Renal pelvis (tissue), 4 donors: ENCODE data around the gene TBC1D14. TPM values are rescaled to one million over a fixed set of nuclear protein-coding genes. Genes with fewer than 3 reads are reported as not detected.
"Not testable (repeated sequence)": the region's sequence is repeated elsewhere in the genome, so short reads cannot be mapped to it uniquely, and the experiment has no call there.

Experiments
- DNase-seq: peaks from one replicate; pipeline ENCODE4 v3.0.0-alpha.2; 2013
- polyA plus RNA-seq, 3 donors: library from polyadenylated mRNA; unstranded; fragments of 120-200 nt; gene quantifications; one replicate each; pipeline ENCODE4 v1.2.1, GENCODE V29; 2013; ENCODE audit not compliant: insufficient read length in 3 of 3

The TBC1D14 gene
- polyA plus RNA-seq, 3 donors = 61.3 to 68.0 (median 67.4) TPM

GRCh38 chr4:6887591-6888371, 21.8 kb upstream of the TBC1D14 start:
- no peak for DNase-seq

GRCh38 chr4:6888506-6889071, 21.0 kb upstream of the TBC1D14 start:
- DNase-seq = no peak

DNA sequence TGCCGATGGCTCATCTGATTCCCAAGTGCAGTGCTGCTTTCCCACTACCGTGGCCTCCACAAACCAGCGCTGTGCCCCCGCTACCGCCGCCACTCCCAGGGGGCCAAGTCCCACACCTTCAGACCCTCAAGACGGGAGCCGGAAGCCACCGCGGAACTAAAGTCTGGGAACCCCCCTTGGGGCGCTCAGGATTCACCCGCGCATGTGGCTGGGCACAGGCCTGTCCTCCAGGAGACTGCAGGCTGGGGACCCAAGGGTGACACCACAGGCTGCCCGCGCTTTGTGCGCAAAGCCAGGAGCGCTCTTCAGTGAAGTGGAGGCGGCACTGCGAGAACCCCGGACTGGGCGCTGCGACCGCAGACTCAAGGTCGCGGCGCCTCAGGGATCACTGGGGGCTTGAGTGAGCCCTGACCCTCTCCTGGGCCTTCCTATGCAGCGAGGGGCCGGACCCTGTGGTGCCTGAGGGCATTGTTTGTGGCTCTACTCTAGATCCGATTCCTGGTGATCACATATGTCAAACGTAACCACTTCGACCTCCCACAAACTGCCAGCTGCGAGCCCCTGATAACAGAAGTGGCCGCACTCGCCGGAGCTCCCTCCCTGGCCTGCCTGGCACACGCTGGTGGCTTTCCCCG, 20.4 kb upstream of the TBC1D14 start:
- no peak for DNase-seq

GRCh38 chr4:6889736-6890324, 19.8 kb upstream of the TBC1D14 start:
- DNase-seq = no peak

GRCh38 chr4:6890358-6890757, 19.3 kb upstream of the TBC1D14 start:
- no peak for DNase-seq

GRCh38 chr4:6890971-6891370, 18.7 kb upstream of the TBC1D14 start:
- not testable (repeated sequence) for DNase-seq

- DNase-seq = no peak
These were observed 18.0 kb upstream of the TBC1D14 start for GRCh38 chr4:6891436-6892170.

DNA sequence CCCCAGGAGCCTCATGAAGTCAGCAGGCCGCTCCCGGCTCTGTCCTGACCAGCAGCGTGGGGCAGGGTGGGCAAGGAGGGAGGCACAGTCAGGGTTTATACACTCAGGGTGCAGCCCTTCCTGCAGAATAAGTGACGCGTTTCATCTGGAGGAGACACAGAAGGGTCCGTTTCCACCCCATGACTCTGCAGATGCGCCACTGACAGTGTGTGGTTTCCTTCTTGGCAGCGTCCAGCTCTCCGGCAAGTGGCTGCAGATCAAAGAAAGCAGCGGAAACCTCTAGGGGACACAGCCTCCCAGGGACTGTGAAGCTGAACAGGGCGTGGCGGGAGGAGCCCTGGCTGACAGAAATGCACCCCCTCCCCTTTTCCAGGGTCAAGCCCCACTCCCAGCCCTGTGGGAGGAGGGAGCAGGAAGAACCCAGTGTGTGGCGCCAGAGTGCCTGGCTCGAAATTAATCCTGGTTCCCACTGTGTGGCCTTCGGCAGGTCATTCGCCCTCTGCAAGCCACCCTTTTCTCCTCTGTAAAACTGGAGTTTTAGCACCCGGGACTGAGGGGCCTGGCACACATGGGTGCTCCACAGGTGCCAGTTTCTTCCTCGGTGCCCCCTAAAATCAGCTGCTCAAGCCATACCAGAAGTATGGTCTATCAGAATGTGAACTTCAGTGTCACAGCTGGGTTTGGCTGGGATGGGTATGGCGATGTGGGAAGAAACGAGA, 17.3 kb upstream of the TBC1D14 start:
- no peak for DNase-seq

- DNase-seq = no peak
These were observed 16.8 kb upstream of the TBC1D14 start for GRCh38 chr4:6892909-6893202.

- peak; percentile 72 for DNase-seq
These were observed 16.1 kb upstream of the TBC1D14 start for GRCh38 chr4:6893449-6894085.

- DNase-seq = no peak
These were observed 15.5 kb upstream of the TBC1D14 start for GRCh38 chr4:6894086-6894478.

DNA sequence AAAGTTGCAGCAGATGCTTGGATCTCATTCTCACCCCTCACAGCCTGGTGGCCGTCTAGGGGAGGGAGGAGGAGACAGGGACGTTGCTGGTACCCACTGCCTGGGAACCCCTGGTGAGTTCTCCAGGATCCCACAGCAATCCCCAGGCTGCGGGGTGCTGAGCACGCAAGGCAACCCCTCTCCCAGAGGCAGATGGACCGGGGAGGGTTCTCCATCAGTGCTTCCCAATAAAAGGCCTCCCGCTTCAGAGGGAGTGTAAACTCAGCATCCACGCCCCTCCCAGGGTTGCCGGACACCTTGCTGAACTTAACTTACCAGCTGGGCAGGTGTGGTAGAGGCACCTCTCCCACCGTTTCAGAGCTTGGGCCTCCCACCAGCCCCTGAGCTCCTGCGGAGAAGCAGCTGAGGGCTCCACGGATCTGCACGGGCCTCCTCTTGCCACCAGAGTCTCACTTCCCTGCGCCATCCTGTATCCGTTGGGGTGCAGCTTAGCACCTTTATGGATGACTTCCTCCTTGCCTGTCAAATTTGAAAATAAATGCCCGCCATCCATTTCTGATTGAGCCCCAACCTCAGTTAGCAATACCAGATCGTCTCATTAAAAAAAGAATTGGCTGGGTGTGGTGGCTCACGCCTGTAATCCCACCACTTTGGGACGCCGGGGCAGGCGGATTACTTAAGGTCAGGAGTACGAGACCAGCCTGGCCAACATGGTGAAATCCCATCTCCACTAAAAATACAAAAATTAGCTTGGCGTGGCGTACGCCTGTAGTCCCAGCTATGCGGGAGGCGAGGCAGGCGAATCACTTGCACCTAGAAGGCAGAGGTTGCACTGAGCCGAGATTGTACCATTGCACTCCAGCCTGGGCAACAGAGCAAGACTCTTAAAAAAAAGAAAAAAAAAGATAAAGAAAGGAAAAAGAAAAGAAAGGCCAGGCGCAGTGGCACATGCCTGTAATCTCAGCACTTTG, 14.8 kb upstream of the TBC1D14 start:
- DNase-seq = no peak

- no peak for DNase-seq
These were observed 13.6 kb upstream of the TBC1D14 start for GRCh38 chr4:6896035-6896434.

- no peak for DNase-seq
These were observed 10.9 kb upstream of the TBC1D14 start for GRCh38 chr4:6898763-6899162.

DNA sequence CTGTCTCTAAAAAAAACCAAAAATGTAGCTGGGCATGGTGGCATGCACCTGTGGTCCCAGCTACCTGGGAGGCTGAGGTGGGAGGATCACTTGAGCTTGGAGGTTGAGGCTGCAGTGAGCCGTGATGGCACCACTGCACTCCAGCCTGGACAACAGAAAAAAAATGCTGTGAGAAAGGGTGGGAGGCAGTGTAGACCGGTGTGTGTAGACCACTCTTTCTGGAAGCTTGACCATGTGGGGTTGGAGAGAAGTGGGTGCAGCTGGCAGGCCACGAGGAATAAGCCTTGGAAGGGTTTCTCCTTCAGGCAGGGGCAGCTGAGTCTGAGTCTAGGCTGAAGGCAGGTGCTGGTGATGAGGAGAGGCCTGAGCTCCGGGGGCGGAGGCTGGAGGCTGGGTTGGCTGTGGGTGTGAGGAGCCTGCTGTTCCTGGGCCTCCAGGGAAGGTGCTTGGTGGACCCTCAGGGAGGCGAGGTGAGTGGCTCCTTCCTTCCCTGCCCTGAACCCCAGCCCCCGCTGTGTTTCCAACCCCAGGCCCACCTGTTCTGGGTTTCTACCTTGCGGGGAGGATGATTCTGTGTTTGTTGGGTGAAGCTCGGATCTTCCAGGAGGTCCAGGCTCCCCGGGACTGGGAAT, 9.3 kb upstream of the TBC1D14 start:
- no peak for DNase-seq

- DNase-seq = no peak
These were observed 8.7 kb upstream of the TBC1D14 start for GRCh38 chr4:6900956-6901355.

DNA sequence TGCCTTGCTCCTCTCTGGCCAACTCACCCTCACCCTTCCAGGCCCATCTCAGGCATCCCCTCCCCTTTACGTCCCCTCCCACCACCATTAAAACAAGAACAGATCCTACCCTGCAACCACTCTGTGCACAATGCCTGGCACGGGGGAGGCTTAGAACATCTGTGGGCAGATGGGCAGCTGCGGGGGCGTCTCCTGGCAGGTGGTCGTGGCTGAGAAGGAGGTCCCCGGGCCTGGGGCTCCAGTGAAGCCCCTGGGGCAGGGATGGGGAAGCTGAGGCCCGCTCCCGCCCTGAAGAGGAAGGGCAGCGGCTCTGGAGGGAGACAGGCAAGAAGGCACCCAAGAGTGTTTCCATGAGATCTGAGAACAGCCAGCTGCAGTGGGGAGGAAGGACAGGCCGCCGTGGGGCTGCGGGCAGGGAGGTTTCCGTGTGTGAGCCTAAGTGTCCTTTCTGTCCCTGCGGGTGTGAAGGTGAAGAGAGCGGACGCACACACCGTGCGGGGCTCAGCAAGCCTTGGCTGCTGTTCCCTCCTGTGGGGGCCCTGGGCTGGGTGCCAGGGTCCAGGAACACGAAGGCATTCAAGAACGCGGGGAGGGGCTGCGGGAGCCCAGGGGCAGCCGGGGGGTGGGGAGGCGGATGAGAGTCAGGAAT, 7.8 kb upstream of the TBC1D14 start:
- no peak for DNase-seq

GRCh38 chr4:6902318-6903042, 7.1 kb upstream of the TBC1D14 start:
- no peak for DNase-seq
